ENCODE data around the gene CLRN3. TPM values are rescaled to one million over a fixed set of nuclear protein-coding genes. Genes with fewer than 3 reads are reported as not detected.

The CLRN3 gene
- total RNA-seq, 2 donors from 2014 or later: 0.26 TPM; not detected in 1

GRCh38 chr10:127911218-127911866 lies 18.6 kb upstream of the CLRN3 start:
- ATAC-seq (no peak), DNase-seq (no peak)
- Histone ChIP-seq H3K4me1 (peaks cover 12% of the 10 kb centered on the region), H3K36me3 (replicated peaks in 1 of 2; ENCODE audit: insufficient read depth in 1 of 2, low read depth in 2 of 2) (no peaks in the 10 kb centered on the region), H3K27me3 (no peaks in the 10 kb centered on the region), H3K27ac (no peak overlapping the region), H3K4me3 (no peak overlapping the region), H3K9me3 (no peaks in the 10 kb centered on the region)
- TF ChIP-seq POLR2A (IDR thresholded peaks at IDR 0.05) (no peak), CTCF (IDR thresholded peaks at IDR 0.05) (no peak)
- intact Hi-C loops (cut with DNase I): no loop called here
- WGBS, 2 donors: 66 to 69% methylated on average over 10 of the region's 10 CpGs

GRCh38 chr10:127910464-127910770 lies 17.7 kb upstream of the CLRN3 start:
- H3K4me1 ChIP-seq: peaks cover 12% of the 10 kb centered on the region
- no peak for DNase-seq
- ATAC-seq: no peak
- no peaks in the 10 kb centered on the region for H3K36me3 ChIP-seq (replicated peaks in 1 of 2; ENCODE audit: insufficient read depth in 1 of 2, low read depth in 2 of 2)
- 62 to 100% methylated on average over 2 of the region's 2 CpGs for WGBS, 2 donors
- intact Hi-C loops (cut with DNase I): no loop called here
- TF ChIP-seq POLR2A (IDR thresholded peaks at IDR 0.05): no peak
- no peak for TF ChIP-seq CTCF (IDR thresholded peaks at IDR 0.05)
- no peaks in the 10 kb centered on the region for H3K27me3 ChIP-seq
- H3K27ac ChIP-seq: no peak overlapping the region
- H3K9me3 ChIP-seq: no peaks in the 10 kb centered on the region
- H3K4me3 ChIP-seq: no peak overlapping the region

GRCh38 chr10:127909716-127910463 lies 17.1 kb upstream of the CLRN3 start:
- Histone ChIP-seq H3K4me1 (peaks cover 12% of the 10 kb centered on the region), H3K9me3 (no peaks in the 10 kb centered on the region), H3K27ac (no peak overlapping the region), H3K36me3 (replicated peaks in 1 of 2; ENCODE audit: insufficient read depth in 1 of 2, low read depth in 2 of 2) (no peaks in the 10 kb centered on the region), H3K4me3 (no peak overlapping the region), H3K27me3 (no peaks in the 10 kb centered on the region)
- TF ChIP-seq CTCF (IDR thresholded peaks at IDR 0.05) (no peak), POLR2A (IDR thresholded peaks at IDR 0.05) (no peak)
- no peak for DNase-seq
- intact Hi-C loops (cut with DNase I): no loop called here
- 86 to 88% methylated on average over 6 to 7 of the region's 7 CpGs for WGBS, 2 donors
- ATAC-seq: no peak

GRCh38 chr10:127908959-127909267 lies 16.2 kb upstream of the CLRN3 start:
- no peak for ATAC-seq
- H3K4me1 ChIP-seq: peaks cover 12% of the 10 kb centered on the region
- no peak for TF ChIP-seq POLR2A (IDR thresholded peaks at IDR 0.05)
- TF ChIP-seq CTCF (IDR thresholded peaks at IDR 0.05): no peak
- no peaks in the 10 kb centered on the region for H3K36me3 ChIP-seq (replicated peaks in 1 of 2; ENCODE audit: insufficient read depth in 1 of 2, low read depth in 2 of 2)
- H3K9me3 ChIP-seq: no peaks in the 10 kb centered on the region
- DNase-seq: no peak
- intact Hi-C loops (cut with DNase I): no loop called here
- H3K4me3 ChIP-seq: no peak overlapping the region
- WGBS, 2 donors: 76 to 77% methylated on average over 3 to 8 of the region's 8 CpGs
- H3K27ac ChIP-seq: no peak overlapping the region
- H3K27me3 ChIP-seq: no peaks in the 10 kb centered on the region
